ENCODE data around the gene ATCAY. TPM values are rescaled to one million over a fixed set of nuclear protein-coding genes. Genes with fewer than 3 reads are reported as not detected.
A peak's percentile ranks its signal among the peaks of the same experiment; 100 is the strongest.

The ATCAY gene
- total and polyA plus RNA-seq, 2 of the 13 experiments (the other 11 are each of a cell fraction or from before 2014, with no cell fraction given): not detected

DNA sequence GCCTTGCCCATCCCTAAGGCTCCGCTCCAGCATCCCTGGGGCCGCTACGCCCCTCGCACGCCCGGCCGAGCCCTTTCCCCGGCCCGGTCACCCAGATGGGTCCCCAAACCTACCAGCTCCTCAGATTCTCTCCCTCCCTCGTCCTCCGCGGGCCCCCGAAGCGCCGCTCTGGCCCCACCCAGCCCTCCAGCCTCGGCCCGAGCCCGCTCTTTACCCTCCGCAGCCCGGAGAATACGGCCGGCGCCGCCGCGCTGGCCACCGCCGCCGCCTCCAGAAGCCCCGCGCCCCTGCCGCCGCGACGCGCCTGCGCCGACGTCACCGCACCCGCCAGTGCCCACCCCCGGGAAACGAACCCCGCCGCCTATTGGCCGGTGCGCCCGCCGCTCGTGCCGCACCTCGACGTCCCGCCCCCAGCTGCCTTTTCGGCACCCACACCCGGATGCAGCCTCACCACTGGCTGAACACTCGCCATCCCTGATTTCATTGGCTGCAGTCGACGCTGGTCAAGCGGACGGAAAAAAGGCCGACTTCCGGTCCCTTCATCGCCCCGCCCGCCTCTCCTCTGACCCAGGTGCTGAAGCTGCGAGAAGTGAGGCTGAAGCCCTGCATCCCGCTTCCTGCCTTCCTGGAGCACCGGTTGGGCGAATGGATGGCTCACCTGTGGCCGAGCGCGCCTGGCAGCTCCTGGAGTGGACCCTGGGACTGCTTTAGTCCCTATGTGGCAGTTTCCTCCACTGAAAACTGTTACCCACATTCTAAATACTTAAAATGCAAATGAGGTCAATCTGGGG lies 90.5 kb downstream of the ATCAY start, which contains the start of gene DAPK3 (continued):
- TF ChIP-seq ZNF879 (CRISPR knock-in tag; IDR thresholded peaks at IDR 0.05): no peak
- TF ChIP-seq, protein P1, sequence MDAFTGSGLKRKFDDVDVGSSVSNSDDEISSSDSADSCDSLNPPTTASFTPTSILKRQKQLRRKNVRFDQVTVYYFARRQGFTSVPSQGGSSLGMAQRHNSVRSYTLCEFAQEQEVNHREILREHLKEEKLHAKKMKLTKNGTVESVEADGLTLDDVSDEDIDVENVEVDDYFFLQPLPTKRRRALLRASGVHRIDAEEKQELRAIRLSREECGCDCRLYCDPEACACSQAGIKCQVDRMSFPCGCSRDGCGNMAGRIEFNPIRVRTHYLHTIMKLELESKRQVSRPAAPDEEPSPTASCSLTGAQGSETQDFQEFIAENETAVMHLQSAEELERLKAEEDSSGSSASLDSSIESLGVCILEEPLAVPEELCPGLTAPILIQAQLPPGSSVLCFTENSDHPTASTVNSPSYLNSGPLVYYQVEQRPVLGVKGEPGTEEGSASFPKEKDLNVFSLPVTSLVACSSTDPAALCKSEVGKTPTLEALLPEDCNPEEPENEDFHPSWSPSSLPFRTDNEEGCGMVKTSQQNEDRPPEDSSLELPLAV (CRISPR knock-in tag; conservative IDR thresholded peaks at IDR 0.05; ENCODE audit: low read depth): no peak
- 0 out of 2 replicates have a peak, but pooled peaks have one; percentile 13 for TF ChIP-seq MEF2D (CRISPR knock-in tag; IDR thresholded peaks at IDR 0.05)
- TF ChIP-seq, protein P2, sequence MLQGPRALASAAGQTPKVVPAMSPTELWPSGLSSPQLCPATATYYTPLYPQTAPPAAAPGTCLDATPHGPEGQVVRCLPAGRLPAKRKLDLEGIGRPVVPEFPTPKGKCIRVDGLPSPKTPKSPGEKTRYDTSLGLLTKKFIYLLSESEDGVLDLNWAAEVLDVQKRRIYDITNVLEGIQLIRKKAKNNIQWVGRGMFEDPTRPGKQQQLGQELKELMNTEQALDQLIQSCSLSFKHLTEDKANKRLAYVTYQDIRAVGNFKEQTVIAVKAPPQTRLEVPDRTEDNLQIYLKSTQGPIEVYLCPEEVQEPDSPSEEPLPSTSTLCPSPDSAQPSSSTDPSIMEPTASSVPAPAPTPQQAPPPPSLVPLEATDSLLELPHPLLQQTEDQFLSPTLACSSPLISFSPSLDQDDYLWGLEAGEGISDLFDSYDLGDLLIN (CRISPR knock-in tag; IDR thresholded peaks at IDR 0.05; ENCODE audit: borderline replicate concordance): no peak
- TF ChIP-seq, protein P3, sequence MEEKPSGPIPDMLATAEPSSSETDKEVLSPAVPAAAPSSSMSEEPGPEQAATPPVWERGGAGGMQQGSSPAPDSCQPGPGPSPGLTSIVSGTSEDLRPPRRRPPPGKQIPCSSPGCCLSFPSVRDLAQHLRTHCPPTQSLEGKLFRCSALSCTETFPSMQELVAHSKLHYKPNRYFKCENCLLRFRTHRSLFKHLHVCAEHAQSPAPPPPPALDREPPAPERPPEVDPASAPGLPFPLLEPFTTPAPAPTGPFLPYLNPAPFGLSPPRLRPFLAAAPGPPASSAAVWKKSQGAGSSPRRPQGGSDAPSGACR (CRISPR knock-in tag; IDR thresholded peaks at IDR 0.05): no peak
- no peak for TF ChIP-seq YEATS4 (CRISPR knock-in tag; IDR thresholded peaks at IDR 0.05; ENCODE audit: borderline replicate concordance)
- TF ChIP-seq KLF9 (CRISPR knock-in tag; IDR thresholded peaks at IDR 0.05; ENCODE audit: low read depth): no peak
- peak; percentile 38; the same call in 1 of the 2 replicates for TF ChIP-seq NRL (CRISPR knock-in tag; IDR thresholded peaks at IDR 0.05; ENCODE audit: borderline replicate concordance)
- no peak for TF ChIP-seq TAF15 (IDR thresholded peaks at IDR 0.05; ENCODE audit: low read depth, low read length, poor library complexity, severe bottlenecking)
- TF ChIP-seq, protein P4, sequence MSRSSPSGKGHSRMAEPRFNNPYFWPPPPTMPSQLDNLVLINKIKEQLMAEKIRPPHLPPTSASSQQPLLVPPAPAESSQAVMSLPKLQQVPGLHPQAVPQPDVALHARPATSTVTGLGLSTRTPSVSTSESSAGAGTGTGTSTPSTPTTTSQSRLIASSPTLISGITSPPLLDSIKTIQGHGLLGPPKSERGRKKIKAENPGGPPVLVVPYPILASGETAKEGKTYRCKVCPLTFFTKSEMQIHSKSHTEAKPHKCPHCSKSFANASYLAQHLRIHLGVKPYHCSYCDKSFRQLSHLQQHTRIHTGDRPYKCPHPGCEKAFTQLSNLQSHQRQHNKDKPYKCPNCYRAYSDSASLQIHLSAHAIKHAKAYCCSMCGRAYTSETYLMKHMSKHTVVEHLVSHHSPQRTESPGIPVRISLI (CRISPR knock-in tag; IDR thresholded peaks at IDR 0.05; ENCODE audit: borderline replicate concordance): peak; percentile 84
- no peak for TF ChIP-seq ADNP (CRISPR knock-in tag; IDR thresholded peaks at IDR 0.05)
- TF ChIP-seq HMG20A (CRISPR knock-in tag; IDR thresholded peaks at IDR 0.05; ENCODE audit: borderline replicate concordance): no peak
- no peak for TF ChIP-seq ZSCAN29 (CRISPR knock-in tag; conservative IDR thresholded peaks at IDR 0.05)
- no peak for TF ChIP-seq CHD4 (IDR thresholded peaks at IDR 0.05; ENCODE audit: borderline replicate concordance, low read length)
- TF ChIP-seq PLRG1 (conservative IDR thresholded peaks at IDR 0.05): no peak
- TF ChIP-seq ZNF350 (CRISPR knock-in tag; IDR thresholded peaks at IDR 0.05; ENCODE audit: borderline replicate concordance, low read depth): no peak
- TF ChIP-seq ZNF577 (CRISPR knock-in tag; IDR thresholded peaks at IDR 0.05; ENCODE audit: borderline replicate concordance, low read depth): no peak
- TF ChIP-seq ZNF780A (CRISPR knock-in tag; IDR thresholded peaks at IDR 0.05): no peak
- TF ChIP-seq SP4 (CRISPR knock-in tag; IDR thresholded peaks at IDR 0.05): peak; percentile 58; the same call in 1 of the 2 replicates
- peak; percentile 30; the same call in 1 of the 2 replicates for TF ChIP-seq RFXAP (CRISPR knock-in tag; IDR thresholded peaks at IDR 0.05; ENCODE audit: borderline replicate concordance)
- TF ChIP-seq, protein P5, sequence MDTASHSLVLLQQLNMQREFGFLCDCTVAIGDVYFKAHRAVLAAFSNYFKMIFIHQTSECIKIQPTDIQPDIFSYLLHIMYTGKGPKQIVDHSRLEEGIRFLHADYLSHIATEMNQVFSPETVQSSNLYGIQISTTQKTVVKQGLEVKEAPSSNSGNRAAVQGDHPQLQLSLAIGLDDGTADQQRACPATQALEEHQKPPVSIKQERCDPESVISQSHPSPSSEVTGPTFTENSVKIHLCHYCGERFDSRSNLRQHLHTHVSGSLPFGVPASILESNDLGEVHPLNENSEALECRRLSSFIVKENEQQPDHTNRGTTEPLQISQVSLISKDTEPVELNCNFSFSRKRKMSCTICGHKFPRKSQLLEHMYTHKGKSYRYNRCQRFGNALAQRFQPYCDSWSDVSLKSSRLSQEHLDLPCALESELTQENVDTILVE (CRISPR knock-in tag; IDR thresholded peaks at IDR 0.05): no peak
- TF ChIP-seq, protein P6, sequence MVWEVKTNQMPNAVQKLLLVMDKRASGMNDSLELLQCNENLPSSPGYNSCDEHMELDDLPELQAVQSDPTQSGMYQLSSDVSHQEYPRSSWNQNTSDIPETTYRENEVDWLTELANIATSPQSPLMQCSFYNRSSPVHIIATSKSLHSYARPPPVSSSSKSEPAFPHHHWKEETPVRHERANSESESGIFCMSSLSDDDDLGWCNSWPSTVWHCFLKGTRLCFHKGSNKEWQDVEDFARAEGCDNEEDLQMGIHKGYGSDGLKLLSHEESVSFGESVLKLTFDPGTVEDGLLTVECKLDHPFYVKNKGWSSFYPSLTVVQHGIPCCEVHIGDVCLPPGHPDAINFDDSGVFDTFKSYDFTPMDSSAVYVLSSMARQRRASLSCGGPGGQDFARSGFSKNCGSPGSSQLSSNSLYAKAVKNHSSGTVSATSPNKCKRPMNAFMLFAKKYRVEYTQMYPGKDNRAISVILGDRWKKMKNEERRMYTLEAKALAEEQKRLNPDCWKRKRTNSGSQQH (CRISPR knock-in tag; IDR thresholded peaks at IDR 0.05; ENCODE audit: low read depth): 0 out of 2 replicates have a peak, but pooled peaks have one; percentile 68
- TF ChIP-seq NFKB2 (CRISPR knock-in tag; IDR thresholded peaks at IDR 0.05; ENCODE audit: borderline replicate concordance): no peak
